IPS-18a (cell line): ENCODE results near the gene HDAC4.

ENCODE experiments used
- H3K27ac ChIP-seq: one replicate; pipeline ENCODE4 v1.5.1; 2013; ENCODE audit warnings: low read length
- H3K27me3 ChIP-seq: one replicate; pipeline ENCODE4 v1.6.1; 2013; ENCODE audit warnings: mild to moderate bottlenecking, low read length; ENCODE audit not compliant: control insufficient read depth, insufficient read depth
- H3K36me3 ChIP-seq: one replicate; pipeline ENCODE4 v1.6.1; 2013; ENCODE audit warnings: low read depth, low read length; ENCODE audit not compliant: control insufficient read depth
- H3K4me1 ChIP-seq: one replicate; pipeline ENCODE4 v1.6.1; 2013; ENCODE audit warnings: low read depth, low read length; ENCODE audit not compliant: control insufficient read depth
- H3K4me3 ChIP-seq: one replicate; pipeline ENCODE4 v1.5.1; 2013; ENCODE audit warnings: low read length
- H3K9ac ChIP-seq: one replicate; pipeline ENCODE4 v1.6.1; 2013; ENCODE audit warnings: mild to moderate bottlenecking, low read length, moderate library complexity
- H3K9me3 ChIP-seq: one replicate; pipeline ENCODE4 v1.6.1; 2013; ENCODE audit warnings: low read depth, low read length; ENCODE audit not compliant: control insufficient read depth

Gene HDAC4

GRCh38 chr2:239116456-239117246 lies 284.2 kb downstream of the HDAC4 start:
- no peaks in the 10 kb centered on the region for H3K27me3 ChIP-seq
- no peaks in the 10 kb centered on the region for H3K9me3 ChIP-seq
- no peak overlapping the region for H3K27ac ChIP-seq
- no peak overlapping the region for H3K9ac ChIP-seq
- peaks cover 5% of the 10 kb centered on the region for H3K36me3 ChIP-seq
- H3K4me3 ChIP-seq = no peak overlapping the region
- no peaks in the 10 kb centered on the region for H3K4me1 ChIP-seq

- Histone ChIP-seq H3K27me3 (no peaks in the 10 kb centered on the region), H3K9ac (no peak overlapping the region), H3K4me3 (no peak overlapping the region), H3K36me3 (peaks cover 11% of the 10 kb centered on the region), H3K4me1 (no peaks in the 10 kb centered on the region), H3K27ac (no peak overlapping the region), H3K9me3 (no peaks in the 10 kb centered on the region)
Observed at GRCh38 chr2:239115616-239116015, 285.2 kb downstream of the HDAC4 start.

GRCh38 chr2:239114616-239115265 lies 286.1 kb downstream of the HDAC4 start:
- H3K27ac ChIP-seq = no peak overlapping the region
- H3K9me3 ChIP-seq = no peaks in the 10 kb centered on the region
- no peaks in the 10 kb centered on the region for H3K4me1 ChIP-seq
- peaks cover 15% of the 10 kb centered on the region for H3K36me3 ChIP-seq
- H3K4me3 ChIP-seq = no peak overlapping the region
- H3K9ac ChIP-seq = no peak overlapping the region
- H3K27me3 ChIP-seq = no peaks in the 10 kb centered on the region

GRCh38 chr2:239114119-239114581 lies 286.7 kb downstream of the HDAC4 start:
- peaks cover 19% of the 10 kb centered on the region for H3K36me3 ChIP-seq
- no peaks in the 10 kb centered on the region for H3K9me3 ChIP-seq
- no peak overlapping the region for H3K4me3 ChIP-seq
- H3K9ac ChIP-seq = no peak overlapping the region
- no peaks in the 10 kb centered on the region for H3K4me1 ChIP-seq
- H3K27ac ChIP-seq = no peak overlapping the region
- no peaks in the 10 kb centered on the region for H3K27me3 ChIP-seq

GRCh38 chr2:239113615-239114014 lies 287.2 kb downstream of the HDAC4 start:
- no peaks in the 10 kb centered on the region for H3K27me3 ChIP-seq
- no peak overlapping the region for H3K4me3 ChIP-seq
- no peak overlapping the region for H3K9ac ChIP-seq
- H3K4me1 ChIP-seq = no peaks in the 10 kb centered on the region
- H3K9me3 ChIP-seq = no peaks in the 10 kb centered on the region
- no peak overlapping the region for H3K27ac ChIP-seq
- H3K36me3 ChIP-seq = peaks cover 19% of the 10 kb centered on the region

GRCh38 chr2:239113171-239113570 lies 287.6 kb downstream of the HDAC4 start:
- Histone ChIP-seq H3K4me1 (no peaks in the 10 kb centered on the region), H3K27ac (no peak overlapping the region)

GRCh38 chr2:239112127-239112774 lies 288.6 kb downstream of the HDAC4 start:
- Histone ChIP-seq H3K36me3 (peaks cover 24% of the 10 kb centered on the region), H3K4me1 (no peaks in the 10 kb centered on the region), H3K27ac (no peak overlapping the region), H3K9me3 (no peaks in the 10 kb centered on the region), H3K27me3 (no peaks in the 10 kb centered on the region), H3K9ac (no peak overlapping the region), H3K4me3 (no peak overlapping the region)

More at GRCh38 chr2:239113171-239113570, 287.6 kb downstream of the HDAC4 start:
- H3K9ac ChIP-seq = no peak overlapping the region
- no peaks in the 10 kb centered on the region for H3K9me3 ChIP-seq
- no peaks in the 10 kb centered on the region for H3K27me3 ChIP-seq
- H3K4me3 ChIP-seq = no peak overlapping the region
- H3K36me3 ChIP-seq = peaks cover 22% of the 10 kb centered on the region

- peaks cover 24% of the 10 kb centered on the region for H3K36me3 ChIP-seq
- H3K27me3 ChIP-seq = no peaks in the 10 kb centered on the region
- no peak overlapping the region for H3K4me3 ChIP-seq
- H3K9ac ChIP-seq = no peak overlapping the region
- H3K27ac ChIP-seq = no peak overlapping the region
- H3K4me1 ChIP-seq = no peaks in the 10 kb centered on the region
- no peaks in the 10 kb centered on the region for H3K9me3 ChIP-seq
Observed at GRCh38 chr2:239111401-239112100, 289.3 kb downstream of the HDAC4 start.

GRCh38 chr2:239110595-239111048 lies 290.2 kb downstream of the HDAC4 start:
- H3K9me3 ChIP-seq = no peaks in the 10 kb centered on the region
- no peaks in the 10 kb centered on the region for H3K27me3 ChIP-seq
- no peak overlapping the region for H3K27ac ChIP-seq
- peaks cover 24% of the 10 kb centered on the region for H3K36me3 ChIP-seq
- no peaks in the 10 kb centered on the region for H3K4me1 ChIP-seq
- no peak overlapping the region for H3K4me3 ChIP-seq
- H3K9ac ChIP-seq = no peak overlapping the region

GRCh38 chr2:239109928-239110545 lies 290.8 kb downstream of the HDAC4 start:
- H3K27me3 ChIP-seq = no peaks in the 10 kb centered on the region
- H3K27ac ChIP-seq = no peak overlapping the region
- no peaks in the 10 kb centered on the region for H3K9me3 ChIP-seq
- H3K4me3 ChIP-seq = no peak overlapping the region
- H3K4me1 ChIP-seq = no peaks in the 10 kb centered on the region
- H3K9ac ChIP-seq = no peak overlapping the region
- H3K36me3 ChIP-seq = peaks cover 24% of the 10 kb centered on the region
